GM12892 (cell line): ENCODE results near the gene PFKL.
A peak's percentile ranks its signal among the peaks of the same experiment; 100 is the strongest.
"Not testable (repeated sequence)": the region's sequence is repeated elsewhere in the genome, so short reads cannot be mapped to it uniquely, and the experiment has no call there.

ENCODE experiments used
- DNase-seq: peaks from one replicate; pipeline ENCODE4 v3.0.0; 2011; ENCODE audit not compliant: insufficient read length
- FAIRE-seq: peaks from 2 replicates; lab custom pipeline; 2011; peaks lifted over from hg19 to GRCh38; lab: Jason Lieb, UNC
- POLR2A ChIP-seq: IDR thresholded peaks from 2 replicates; pipeline ENCODE4 v1.6.1; 2011; ENCODE audit warnings: low read depth, low read length, control low read depth
- POLR2AphosphoS5 ChIP-seq: IDR thresholded peaks from 2 replicates; pipeline ENCODE4 v1.6.1; 2011; ENCODE audit warnings: low read depth, low read length, control low read depth
- TAF1 ChIP-seq: IDR thresholded peaks from 2 replicates; pipeline ENCODE4 v1.6.1; 2011; ENCODE audit warnings: low read depth, mild to moderate bottlenecking, control low read depth, low read length, borderline replicate concordance

The PFKL gene

DNA sequence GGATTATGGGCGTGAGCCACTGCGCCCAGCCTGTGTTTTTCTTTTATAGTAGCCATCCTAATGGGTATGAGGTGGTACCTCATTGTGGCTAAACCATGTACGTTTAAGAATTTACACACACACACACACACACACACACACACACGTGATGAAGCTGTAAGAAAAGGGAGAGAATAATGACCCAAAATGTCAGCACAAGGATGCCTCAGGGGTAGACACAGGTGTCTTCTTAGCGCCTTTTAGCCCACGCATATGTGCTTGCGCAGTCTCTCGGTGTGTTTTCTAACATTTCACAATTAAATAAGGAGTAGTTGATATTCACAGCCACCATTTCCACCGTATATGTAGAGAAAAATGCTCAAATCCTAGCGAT, 782 bp upstream of the PFKL start:
- TF ChIP-seq TAF1: no peak
- no peak for TF ChIP-seq POLR2A
- TF ChIP-seq POLR2AphosphoS5: no peak
- DNase-seq (no peak), FAIRE-seq (peak; percentile 84)

DNA sequence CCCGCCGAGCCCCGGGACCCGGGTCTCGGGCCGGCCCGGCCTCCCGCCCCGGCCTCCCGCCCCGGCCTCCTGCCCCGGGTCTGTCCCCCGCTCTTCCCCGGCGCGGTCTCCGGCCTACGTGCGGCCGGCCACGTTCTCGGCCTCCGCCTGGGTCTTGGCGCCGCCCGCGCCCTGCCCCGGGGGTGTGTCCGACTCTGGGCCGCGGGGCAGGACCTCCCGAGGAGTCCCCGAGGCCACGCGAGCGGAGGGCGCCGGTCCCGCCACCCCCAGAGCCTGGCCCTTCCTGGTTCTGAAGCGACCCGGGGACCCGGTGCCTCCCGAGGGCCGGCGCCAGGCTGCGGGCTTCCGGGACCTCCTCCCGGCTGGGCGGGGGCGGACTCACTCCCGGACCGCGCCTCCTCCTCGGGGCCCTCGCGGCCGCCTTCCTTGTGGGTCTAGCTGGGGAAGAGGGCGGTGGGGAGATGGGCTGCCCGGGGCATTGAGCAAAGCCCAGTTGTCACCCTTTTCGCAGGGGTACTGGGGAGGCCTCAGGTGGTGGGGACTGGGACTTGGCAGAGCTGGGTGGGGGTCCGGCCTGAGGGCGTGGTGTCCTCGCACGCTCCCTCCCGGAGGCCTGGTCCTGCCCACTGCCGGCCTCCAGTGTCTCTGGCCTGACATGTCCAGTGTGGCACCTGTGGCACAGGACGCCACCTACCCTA, 558 bp downstream of the PFKL start:
- FAIRE-seq (no peak), DNase-seq (peak; percentile 90)
- no peak for TF ChIP-seq TAF1
- no peak for TF ChIP-seq POLR2AphosphoS5
- no peak; the same call in 1 of the 2 replicates for TF ChIP-seq POLR2A

DNA sequence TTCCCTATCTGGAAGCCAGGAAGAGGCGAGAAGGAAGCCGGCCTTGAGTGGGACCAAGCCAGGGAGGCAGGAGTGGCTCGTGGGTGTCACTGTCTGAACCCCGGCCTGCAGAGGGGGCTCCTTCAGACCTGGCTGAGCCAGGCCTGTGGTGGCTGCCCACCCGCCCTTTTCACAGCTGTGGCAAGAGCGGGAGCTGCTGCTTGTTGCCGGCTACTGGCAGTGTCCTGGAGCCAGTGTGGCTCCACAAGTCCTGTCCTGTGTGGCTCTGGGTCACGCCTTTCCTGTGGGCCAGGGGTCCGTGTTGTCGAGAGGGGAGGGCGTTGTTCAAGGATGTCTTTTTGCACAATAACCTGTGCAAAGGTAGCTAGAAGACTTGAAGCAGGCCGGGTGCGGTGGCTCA, 1.3 kb downstream of the PFKL start:
- DNase-seq: no peak

DNA sequence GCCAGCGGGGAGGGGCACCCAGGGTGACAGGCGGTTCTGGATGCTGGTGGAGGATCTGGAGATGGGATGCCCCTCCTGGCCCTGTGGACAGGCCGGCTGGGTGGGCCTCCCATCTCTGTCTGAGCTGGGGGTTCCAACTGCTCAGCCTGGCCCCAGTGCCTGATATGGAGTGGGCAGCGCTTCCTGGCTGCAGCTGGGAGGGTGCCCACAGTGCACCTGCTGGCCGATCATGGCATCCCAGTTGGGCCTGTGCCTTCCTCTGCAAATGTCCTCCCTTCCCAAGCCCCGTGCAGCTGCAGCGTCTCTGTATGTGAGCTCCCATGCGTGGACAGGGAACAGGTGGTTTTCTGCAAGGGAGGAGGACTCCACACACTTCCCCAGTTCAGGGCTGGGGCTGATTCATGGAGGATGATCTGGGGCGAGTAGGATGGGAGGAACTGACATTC, 2.1 kb downstream of the PFKL start:
- no peak for FAIRE-seq
- TF ChIP-seq TAF1 (no peak), POLR2A (no peak), POLR2AphosphoS5 (no peak)
- DNase-seq: no peak

More for the DNA sequence above, 1.3 kb downstream of the PFKL start:
- no peak for TF ChIP-seq POLR2AphosphoS5
- TF ChIP-seq POLR2A: no peak
- no peak for TF ChIP-seq TAF1
- FAIRE-seq: no peak

DNA sequence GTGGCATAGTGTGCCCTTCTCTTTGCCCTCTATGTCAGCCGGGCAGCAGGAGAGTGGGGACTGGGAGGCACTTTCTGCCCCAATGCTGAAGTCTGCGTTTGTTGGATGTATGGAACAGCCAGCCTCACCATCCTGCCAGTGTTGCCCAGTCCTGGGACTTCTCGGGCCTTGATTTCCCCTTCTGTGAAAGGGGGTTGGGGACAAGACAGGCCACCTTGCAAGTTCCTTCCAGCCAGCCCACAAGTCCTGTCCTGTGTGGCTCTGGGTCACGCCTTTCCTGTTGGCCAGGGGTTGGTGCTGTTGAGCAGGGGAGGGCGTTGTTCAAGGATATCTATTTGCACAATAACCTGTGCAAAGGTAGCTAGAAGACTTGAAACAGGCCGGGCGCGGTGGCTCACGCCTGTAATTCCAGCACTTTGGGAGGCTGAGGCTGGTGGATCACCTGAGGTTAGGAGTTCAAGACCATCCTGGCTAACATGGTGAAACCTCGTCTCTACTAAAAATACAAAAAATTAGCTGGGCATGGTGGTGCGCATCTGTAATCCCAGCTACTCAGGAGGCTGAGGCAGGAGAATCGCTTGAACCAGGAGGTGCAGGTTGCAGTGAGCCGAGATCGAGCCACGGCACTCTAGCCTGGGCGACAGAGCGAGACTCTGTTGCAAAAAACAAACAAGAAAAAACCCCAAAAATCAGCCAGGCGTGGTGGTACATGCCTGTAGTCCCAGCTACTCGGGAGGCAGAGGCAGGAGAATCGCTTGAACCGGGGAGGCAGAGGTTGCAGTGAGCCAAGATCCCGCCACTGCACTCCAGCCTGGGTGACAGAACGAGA, 2.9 kb downstream of the PFKL start:
- FAIRE-seq, DNase-seq: not testable (repeated sequence)

DNA sequence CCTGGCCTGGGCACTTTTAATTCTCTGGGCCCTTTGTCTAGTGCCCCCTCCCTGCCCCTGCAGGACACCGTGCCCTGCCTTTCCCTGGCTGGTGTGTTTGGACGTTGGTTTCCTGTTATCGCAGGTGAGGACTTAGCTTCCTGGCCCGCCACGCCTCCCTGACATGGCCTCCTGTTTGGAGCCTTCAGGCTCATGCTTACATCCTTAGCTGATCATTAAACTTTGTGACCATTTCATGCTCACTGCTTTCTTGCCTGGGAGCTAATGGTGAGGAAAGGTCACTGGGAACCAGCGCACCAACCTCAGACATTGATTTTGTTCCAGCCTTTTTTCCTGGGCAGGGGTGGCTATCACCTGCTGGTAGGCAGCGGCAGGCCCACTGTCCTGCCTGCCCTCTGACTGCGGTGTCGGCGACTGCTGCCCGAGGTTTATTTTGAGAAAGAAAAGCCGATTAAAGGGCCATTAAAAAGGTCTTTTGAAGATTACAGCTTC, 3.7 kb downstream of the PFKL start:
- TF ChIP-seq POLR2AphosphoS5 (no peak), POLR2A (no peak), TAF1 (no peak)
- FAIRE-seq: no peak
- DNase-seq: no peak

DNA sequence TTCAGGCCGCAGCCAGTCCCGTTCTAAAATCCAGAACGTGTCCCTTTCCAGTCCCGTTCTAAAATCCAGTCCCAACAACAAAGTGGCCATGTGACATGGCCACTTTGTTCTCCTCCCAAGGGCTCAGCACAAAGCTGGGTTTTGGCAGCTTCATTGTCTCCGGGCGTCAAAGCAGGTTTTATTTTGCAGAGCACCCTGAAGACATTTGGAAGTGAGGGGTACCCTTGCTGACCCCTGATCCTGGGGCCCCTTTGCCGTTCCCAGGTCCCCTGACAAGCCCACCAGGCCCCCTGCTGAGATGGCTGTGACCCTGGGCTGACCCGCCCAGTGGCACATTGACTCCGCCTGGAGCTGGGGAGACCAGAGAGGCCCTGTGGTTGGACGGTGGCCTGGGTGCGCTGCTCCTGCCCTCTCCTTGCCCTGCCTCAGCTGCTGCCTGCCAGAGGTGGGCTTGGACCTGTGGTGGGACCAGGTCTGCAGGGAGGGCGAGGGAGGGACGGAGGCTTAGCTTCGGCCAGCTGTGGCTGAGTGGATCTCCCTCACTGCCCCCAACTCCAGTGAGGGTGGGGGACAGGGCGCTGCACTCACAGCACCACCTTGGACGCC, 4.3 kb downstream of the PFKL start:
- TF ChIP-seq POLR2A: no peak
- no peak for TF ChIP-seq TAF1
- TF ChIP-seq POLR2AphosphoS5: no peak
- DNase-seq: no peak

DNA sequence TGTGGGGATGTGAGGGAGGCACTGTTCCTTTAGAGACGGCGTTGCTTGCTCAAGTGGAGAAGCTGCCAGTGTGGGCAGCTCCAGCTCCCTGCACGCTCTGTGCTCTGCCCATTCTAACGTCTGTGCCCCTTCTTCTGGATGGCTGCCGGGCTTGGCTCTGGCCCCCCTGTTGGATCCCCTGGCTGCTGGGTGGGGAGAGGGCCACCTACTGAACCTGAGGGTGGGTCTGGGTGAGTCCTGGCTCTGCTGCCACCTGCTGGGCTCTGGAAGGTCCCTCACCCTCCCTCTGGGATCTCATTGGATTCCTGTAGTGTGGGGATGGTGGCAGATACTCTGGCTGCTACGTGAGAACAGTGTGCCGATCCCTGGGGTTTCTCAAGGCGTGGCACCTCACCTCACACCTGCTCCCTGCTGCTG, 5.0 kb downstream of the PFKL start:
- DNase-seq: no peak
- FAIRE-seq: no peak
- TF ChIP-seq POLR2A (no peak), POLR2AphosphoS5 (no peak), TAF1 (no peak)

More for the DNA sequence above, 4.3 kb downstream of the PFKL start:
- no peak for FAIRE-seq

DNA sequence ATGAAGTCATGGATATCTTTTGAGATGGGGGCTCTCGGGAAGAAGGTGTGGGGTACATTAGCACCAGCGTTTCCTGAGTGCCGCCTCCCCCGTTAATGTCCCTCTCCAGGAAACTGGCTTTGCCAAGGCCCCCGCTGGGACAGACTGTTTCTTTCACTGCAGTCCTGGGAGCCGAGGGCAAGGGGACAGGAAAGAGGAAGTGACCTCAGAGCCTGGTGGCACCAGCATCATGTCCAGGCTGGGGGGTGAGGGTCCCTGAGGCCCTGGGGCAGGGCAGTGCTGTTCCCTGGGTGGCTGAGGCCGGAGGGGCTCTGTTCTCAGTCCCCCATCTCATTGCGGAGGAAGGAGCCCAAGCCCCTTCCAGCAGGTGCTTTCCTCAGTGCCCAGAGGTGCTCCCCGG, 5.8 kb downstream of the PFKL start:
- no peak for FAIRE-seq
- no peak for DNase-seq
- TF ChIP-seq POLR2A (no peak), TAF1 (no peak), POLR2AphosphoS5 (no peak)

DNA sequence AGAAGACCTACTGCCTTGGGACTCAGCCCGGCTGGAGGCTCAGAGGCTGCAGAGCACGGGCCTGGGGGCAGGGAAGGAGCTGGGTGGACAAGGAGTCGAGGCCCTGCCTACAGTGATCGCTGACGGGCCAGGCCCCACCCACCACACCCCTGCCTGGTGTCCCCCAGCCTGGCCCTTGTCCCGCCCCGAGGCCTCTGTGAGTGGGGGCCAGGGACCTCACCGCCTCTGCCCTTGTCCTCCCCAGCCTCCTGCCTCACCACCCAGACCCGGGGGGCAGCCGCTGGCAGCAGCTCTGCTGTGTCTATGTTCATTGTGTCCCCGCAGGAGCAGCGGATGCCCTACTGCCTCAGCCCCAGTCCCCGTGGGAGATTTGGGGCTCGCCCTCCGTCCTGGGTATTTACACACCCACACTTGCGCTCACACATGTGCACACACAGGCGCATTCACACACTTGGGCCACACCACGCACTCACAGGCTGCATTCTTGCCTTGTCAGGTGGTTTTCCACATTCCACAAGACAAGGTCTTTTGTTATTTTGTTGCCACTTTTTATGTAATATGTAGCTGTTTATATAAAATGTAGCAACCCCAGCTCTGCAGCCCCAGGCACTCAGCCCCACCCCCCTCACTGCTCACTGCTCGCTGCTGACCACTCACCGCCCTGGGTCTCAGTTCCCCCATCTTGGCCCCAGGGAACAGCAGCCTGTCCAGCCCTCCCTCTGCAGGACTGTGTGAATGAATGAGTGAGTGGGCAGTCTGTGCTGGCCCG, 7.3 kb downstream of the PFKL start:
- no peak for TF ChIP-seq POLR2AphosphoS5
- FAIRE-seq (no peak), DNase-seq (no peak)
